ENCODE measurements around the gene RNF225.
A peak's percentile ranks its signal among the peaks of the same experiment; 100 is the strongest.
"Not testable (repeated sequence)": the region's sequence is repeated elsewhere in the genome, so short reads cannot be mapped to it uniquely, and the experiment has no call there.

The RNF225 gene

GRCh38 chr19:58362272-58362994, 33.0 kb upstream of the RNF225 start, which contains the start of gene ZNF497:
TSS of gene ZNF497 (minus strand) at chr19:58362751. CDS start at chr19:58357635, 5,116 bp downstream.
- DNase-seq (ENCODE audit: low spot score): peak; percentile 97

- DNase-seq (ENCODE audit: low spot score): no peak
These were observed 31.3 kb upstream of the RNF225 start for GRCh38 chr19:58364146-58364545.

GRCh38 chr19:58366585-58367430, 28.6 kb upstream of the RNF225 start:
- no peak for DNase-seq (ENCODE audit: low spot score)

GRCh38 chr19:58367698-58368454, 27.6 kb upstream of the RNF225 start:
- no peak for DNase-seq (ENCODE audit: low spot score)

- DNase-seq (ENCODE audit: low spot score): no peak
These were observed 26.7 kb upstream of the RNF225 start for GRCh38 chr19:58368561-58369360.

- DNase-seq (ENCODE audit: low spot score): no peak
These were observed 22.9 kb upstream of the RNF225 start for GRCh38 chr19:58372311-58373133.

GRCh38 chr19:58374200-58374599, 21.3 kb upstream of the RNF225 start:
- DNase-seq (ENCODE audit: low spot score): no peak

- not testable (repeated sequence) for DNase-seq (ENCODE audit: low spot score)
These were observed 18.7 kb upstream of the RNF225 start for GRCh38 chr19:58376724-58377123.

- DNase-seq (ENCODE audit: low spot score): no peak
These were observed 16.2 kb upstream of the RNF225 start for GRCh38 chr19:58379246-58379645.

GRCh38 chr19:58380037-58380661, 15.3 kb upstream of the RNF225 start:
- no peak for DNase-seq (ENCODE audit: low spot score)

GRCh38 chr19:58380662-58381459, 14.6 kb upstream of the RNF225 start, which contains the start of gene ZNF837:
TSS of gene ZNF837 (minus strand) at chr19:58381030. CDS start at chr19:58369332, 11,698 bp downstream.
- DNase-seq (ENCODE audit: low spot score): peak; percentile 100

- no peak for DNase-seq (ENCODE audit: low spot score)
These were observed 13.8 kb upstream of the RNF225 start for GRCh38 chr19:58381460-58382212.

GRCh38 chr19:58382997-58383603, 12.4 kb upstream of the RNF225 start:
- DNase-seq (ENCODE audit: low spot score): no peak

- DNase-seq (ENCODE audit: low spot score): no peak
These were observed 10.1 kb upstream of the RNF225 start for GRCh38 chr19:58385313-58385890.

- no peak for DNase-seq (ENCODE audit: low spot score)
These were observed 9.4 kb upstream of the RNF225 start for GRCh38 chr19:58385891-58386575.

- DNase-seq (ENCODE audit: low spot score): peak; percentile 98
These were observed 8.7 kb upstream of the RNF225 start, which contains the start of gene RPS5 for GRCh38 chr19:58386576-58387337. TSS of gene RPS5 (plus strand) at chr19:58387269. CDS start at chr19:58388138, 869 bp downstream.

Data from putamen (tissue), 1 donor.